ENCODE results near the gene LPCAT3. TPM values are rescaled to one million over a fixed set of nuclear protein-coding genes. Genes with fewer than 3 reads are reported as not detected.
"Not testable (repeated sequence)": the region's sequence is repeated elsewhere in the genome, so short reads cannot be mapped to it uniquely, and the experiment has no call there.

Gene LPCAT3
- total RNA-seq, 3 donors from 2014 or later: 79.8 to 121 (median 102) TPM

DNA sequence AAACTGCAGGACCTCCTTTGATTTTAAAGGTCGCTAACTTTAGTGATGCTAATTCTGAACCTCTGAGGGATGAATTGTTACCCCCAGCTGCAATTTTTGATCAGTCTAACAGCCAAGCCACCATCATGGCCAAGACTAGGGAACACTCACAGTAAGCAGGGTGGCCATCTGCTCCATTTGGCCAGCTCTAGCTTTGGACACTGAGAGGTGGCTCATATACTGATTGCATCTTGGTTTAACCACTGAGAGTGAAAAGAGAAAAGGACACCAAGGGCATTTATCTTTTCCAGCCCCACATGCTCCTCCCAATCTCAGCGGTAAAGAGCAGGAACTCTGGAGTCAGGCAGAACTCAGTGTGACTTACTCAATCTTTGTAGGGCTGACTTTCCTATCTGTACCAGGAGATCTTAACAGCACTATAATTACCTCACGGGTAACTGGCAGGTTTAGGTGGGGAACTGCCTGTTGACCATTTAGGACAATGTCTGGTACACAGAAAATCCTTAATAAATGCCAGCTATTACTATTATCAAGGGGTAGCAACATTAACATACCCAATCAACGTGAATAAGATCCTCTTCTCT is 6.2 kb downstream of the LPCAT3 start:
- peaks cover 21% of the 10 kb centered on the region for H3K4me1 ChIP-seq (ENCODE audit: low read depth)
- H3K36me3 ChIP-seq (ENCODE audit: low read depth): peaks cover 6% of the 10 kb centered on the region

GRCh38 chr12:7011398-7011797 is 6.9 kb downstream of the LPCAT3 start:
- H3K4me3 ChIP-seq; H3K36me3 ChIP-seq (ENCODE audit: low read depth); intact Hi-C loops (cut with DNase I, micrococcal nuclease); DNase-seq; ATAC-seq; H3K9me3 ChIP-seq: not testable (repeated sequence)
- peaks cover 14% of the 10 kb centered on the region for H3K4me1 ChIP-seq (ENCODE audit: low read depth)

More for the DNA sequence above, 6.2 kb downstream of the LPCAT3 start:
- intact Hi-C loops (cut with DNase I, micrococcal nuclease): no loop called here
- ATAC-seq: no peak
- Histone ChIP-seq H3K9me3 (no peaks in the 10 kb centered on the region), H3K4me3 (no peak overlapping the region)
- TF ChIP-seq, protein P1, sequence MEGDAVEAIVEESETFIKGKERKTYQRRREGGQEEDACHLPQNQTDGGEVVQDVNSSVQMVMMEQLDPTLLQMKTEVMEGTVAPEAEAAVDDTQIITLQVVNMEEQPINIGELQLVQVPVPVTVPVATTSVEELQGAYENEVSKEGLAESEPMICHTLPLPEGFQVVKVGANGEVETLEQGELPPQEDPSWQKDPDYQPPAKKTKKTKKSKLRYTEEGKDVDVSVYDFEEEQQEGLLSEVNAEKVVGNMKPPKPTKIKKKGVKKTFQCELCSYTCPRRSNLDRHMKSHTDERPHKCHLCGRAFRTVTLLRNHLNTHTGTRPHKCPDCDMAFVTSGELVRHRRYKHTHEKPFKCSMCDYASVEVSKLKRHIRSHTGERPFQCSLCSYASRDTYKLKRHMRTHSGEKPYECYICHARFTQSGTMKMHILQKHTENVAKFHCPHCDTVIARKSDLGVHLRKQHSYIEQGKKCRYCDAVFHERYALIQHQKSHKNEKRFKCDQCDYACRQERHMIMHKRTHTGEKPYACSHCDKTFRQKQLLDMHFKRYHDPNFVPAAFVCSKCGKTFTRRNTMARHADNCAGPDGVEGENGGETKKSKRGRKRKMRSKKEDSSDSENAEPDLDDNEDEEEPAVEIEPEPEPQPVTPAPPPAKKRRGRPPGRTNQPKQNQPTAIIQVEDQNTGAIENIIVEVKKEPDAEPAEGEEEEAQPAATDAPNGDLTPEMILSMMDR (IDR thresholded peaks at IDR 0.05): no peak
- DNase-seq: no peak

GRCh38 chr12:7009512-7009911 is 8.8 kb downstream of the LPCAT3 start:
- no peak for ATAC-seq
- H3K4me3 ChIP-seq: no peak overlapping the region
- intact Hi-C loops (cut with DNase I, micrococcal nuclease): no loop called here
- no peak for DNase-seq
- H3K4me1 ChIP-seq (ENCODE audit: low read depth): peaks cover 2% of the 10 kb centered on the region
- H3K9me3 ChIP-seq: no peaks in the 10 kb centered on the region
- peaks cover 3% of the 10 kb centered on the region for H3K36me3 ChIP-seq (ENCODE audit: low read depth)
- TF ChIP-seq, protein P1 (IDR thresholded peaks at IDR 0.05): no peak

- Histone ChIP-seq H3K4me3 (no peak overlapping the region), H3K36me3 (ENCODE audit: low read depth) (peaks cover 3% of the 10 kb centered on the region), H3K4me1 (ENCODE audit: low read depth) (peaks cover 2% of the 10 kb centered on the region), H3K9me3 (no peaks in the 10 kb centered on the region)
- DNase-seq: no peak
- TF ChIP-seq, protein P1 (IDR thresholded peaks at IDR 0.05): no peak
- intact Hi-C loops (cut with DNase I, micrococcal nuclease): no loop called here
- no peak for ATAC-seq
These were observed 9.4 kb downstream of the LPCAT3 start for GRCh38 chr12:7008864-7009263.

DNA sequence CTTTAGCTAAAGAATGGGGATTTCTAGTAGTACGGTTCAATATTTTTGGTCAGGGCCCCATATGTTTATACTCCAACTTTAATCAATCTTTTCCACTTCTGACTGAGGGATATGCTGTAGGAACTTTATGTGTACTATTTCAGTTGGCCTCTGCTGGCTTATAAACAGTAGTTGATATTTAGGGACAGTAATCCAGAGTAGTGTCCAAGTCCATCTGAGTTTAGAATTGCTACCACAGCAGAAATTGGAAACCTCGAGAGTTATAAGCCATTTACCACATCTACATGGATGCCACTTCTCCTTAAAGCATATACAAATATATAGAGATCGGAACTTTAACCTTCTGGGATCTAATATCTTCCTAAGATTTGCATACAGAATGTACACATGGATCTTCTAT is 11.6 kb downstream of the LPCAT3 start:
- intact Hi-C loops (cut with DNase I, micrococcal nuclease): no loop called here
- ATAC-seq (no peak), DNase-seq (no peak)
- TF ChIP-seq, protein P1 (IDR thresholded peaks at IDR 0.05): no peak
- Histone ChIP-seq H3K4me1 (ENCODE audit: low read depth) (peaks cover 2% of the 10 kb centered on the region), H3K9me3 (no peaks in the 10 kb centered on the region), H3K4me3 (no peak overlapping the region), H3K36me3 (ENCODE audit: low read depth) (no peaks in the 10 kb centered on the region)

DNA sequence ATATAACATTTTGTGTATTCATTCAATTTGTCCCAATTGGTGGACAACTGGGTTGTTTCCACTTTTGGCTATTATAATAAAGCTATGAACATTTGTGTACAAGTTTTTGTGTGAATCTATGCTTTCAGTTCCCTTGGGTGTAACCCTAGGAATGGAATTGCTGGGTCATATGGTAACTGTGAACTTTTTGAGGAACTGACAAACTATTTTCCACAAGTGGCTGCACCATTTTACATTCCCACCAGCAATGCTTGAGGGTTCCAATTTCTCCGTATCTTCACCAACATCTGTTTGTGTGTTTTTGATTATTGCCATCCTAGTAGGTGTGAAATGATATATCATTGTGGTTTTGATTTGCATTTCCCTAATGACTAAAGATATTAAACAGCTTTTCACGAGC is 13.0 kb downstream of the LPCAT3 start:
- ATAC-seq: no peak

More for the DNA sequence above, 13.0 kb downstream of the LPCAT3 start:
- TF ChIP-seq, protein P1 (IDR thresholded peaks at IDR 0.05): no peak
- Histone ChIP-seq H3K36me3 (ENCODE audit: low read depth) (no peaks in the 10 kb centered on the region), H3K4me3 (no peak overlapping the region), H3K9me3 (no peaks in the 10 kb centered on the region), H3K4me1 (ENCODE audit: low read depth) (peaks cover 2% of the 10 kb centered on the region)
- intact Hi-C loops (cut with DNase I, micrococcal nuclease): no loop called here
- DNase-seq: no peak
